AG10803 (cell line): ENCODE measurements around the gene CPA1.

ENCODE experiments used
- DNase-seq: peaks from one replicate; pipeline ENCODE4 v3.0.0; 2010; ENCODE audit warnings: low read depth
- H3K4me3 ChIP-seq: 2 replicates; pipeline ENCODE4 v1.5.1; 2011; ENCODE audit warnings: mild to moderate bottlenecking, low read length, control low read depth
- CTCF ChIP-seq: conservative IDR thresholded peaks from 2 replicates; pipeline ENCODE4 v1.5.1; 2011; ENCODE audit warnings: mild to moderate bottlenecking, low read length, control low read depth, inconsistent platforms

CPA1 gene

GRCh38 chr7:130362251-130362816 is 18.0 kb upstream of the CPA1 start:
- TF ChIP-seq CTCF = no peak
- no peak for DNase-seq
- H3K4me3 ChIP-seq = no peak overlapping the region

GRCh38 chr7:130363026-130363847 is 17.1 kb upstream of the CPA1 start:
- H3K4me3 ChIP-seq = no peak overlapping the region
- TF ChIP-seq CTCF = peak; percentile 9
- peak; percentile 99 for DNase-seq

GRCh38 chr7:130364451-130364850 is 15.8 kb upstream of the CPA1 start:
- no peak for TF ChIP-seq CTCF
- DNase-seq = no peak
- no peak overlapping the region for H3K4me3 ChIP-seq

- no peak for DNase-seq
- TF ChIP-seq CTCF = no peak
- H3K4me3 ChIP-seq = no peak overlapping the region
These were observed 15.2 kb upstream of the CPA1 start for GRCh38 chr7:130365088-130365487.

GRCh38 chr7:130365511-130366441 is 14.5 kb upstream of the CPA1 start:
- DNase-seq = peak; percentile 97
- no peak for TF ChIP-seq CTCF
- no peak overlapping the region for H3K4me3 ChIP-seq

GRCh38 chr7:130366564-130366963 is 13.7 kb upstream of the CPA1 start:
- no peak overlapping the region for H3K4me3 ChIP-seq
- DNase-seq = no peak
- TF ChIP-seq CTCF = no peak
